Measurements from ENCODE around the gene RNF166.

RNF166 gene

GRCh38 chr16:88733630-88734360, 27.6 kb upstream of the RNF166 start:
- no peaks in the 10 kb centered on the region for H3K27me3 Mint-ChIP-seq
- H3K27ac Mint-ChIP-seq = no peak overlapping the region
- H3K4me3 Mint-ChIP-seq = no peak overlapping the region
- H3K4me1 Mint-ChIP-seq (ENCODE audit: low read depth) = peaks cover 4% of the 10 kb centered on the region
- H3K9me3 Mint-ChIP-seq = no peaks in the 10 kb centered on the region
- H3K36me3 Mint-ChIP-seq (ENCODE audit: low read depth) = peaks cover 10% of the 10 kb centered on the region

DNA sequence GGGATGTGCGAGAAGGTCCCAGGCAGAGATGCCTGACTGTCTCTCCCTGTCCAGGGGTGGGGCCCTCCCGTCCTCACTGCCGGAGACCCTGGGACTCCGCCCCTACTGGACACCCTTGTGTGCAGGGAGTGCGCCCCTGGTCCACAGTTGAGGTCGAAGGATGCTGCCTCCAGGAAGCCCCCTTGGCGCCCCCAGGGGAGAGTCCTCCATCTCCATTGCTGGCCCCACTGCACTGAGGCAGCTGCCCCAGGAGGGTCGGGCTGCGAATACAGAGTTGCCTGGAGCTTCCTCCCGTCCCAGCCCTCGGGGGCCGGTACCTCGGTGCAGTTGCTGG, 26.7 kb upstream of the RNF166 start:
- H3K27ac Mint-ChIP-seq = no peak overlapping the region
- no peaks in the 10 kb centered on the region for H3K9me3 Mint-ChIP-seq
- no peak overlapping the region for H3K4me3 Mint-ChIP-seq
- peaks cover 4% of the 10 kb centered on the region for H3K4me1 Mint-ChIP-seq (ENCODE audit: low read depth)
- H3K27me3 Mint-ChIP-seq = no peaks in the 10 kb centered on the region
- peaks cover 10% of the 10 kb centered on the region for H3K36me3 Mint-ChIP-seq (ENCODE audit: low read depth)

DNA sequence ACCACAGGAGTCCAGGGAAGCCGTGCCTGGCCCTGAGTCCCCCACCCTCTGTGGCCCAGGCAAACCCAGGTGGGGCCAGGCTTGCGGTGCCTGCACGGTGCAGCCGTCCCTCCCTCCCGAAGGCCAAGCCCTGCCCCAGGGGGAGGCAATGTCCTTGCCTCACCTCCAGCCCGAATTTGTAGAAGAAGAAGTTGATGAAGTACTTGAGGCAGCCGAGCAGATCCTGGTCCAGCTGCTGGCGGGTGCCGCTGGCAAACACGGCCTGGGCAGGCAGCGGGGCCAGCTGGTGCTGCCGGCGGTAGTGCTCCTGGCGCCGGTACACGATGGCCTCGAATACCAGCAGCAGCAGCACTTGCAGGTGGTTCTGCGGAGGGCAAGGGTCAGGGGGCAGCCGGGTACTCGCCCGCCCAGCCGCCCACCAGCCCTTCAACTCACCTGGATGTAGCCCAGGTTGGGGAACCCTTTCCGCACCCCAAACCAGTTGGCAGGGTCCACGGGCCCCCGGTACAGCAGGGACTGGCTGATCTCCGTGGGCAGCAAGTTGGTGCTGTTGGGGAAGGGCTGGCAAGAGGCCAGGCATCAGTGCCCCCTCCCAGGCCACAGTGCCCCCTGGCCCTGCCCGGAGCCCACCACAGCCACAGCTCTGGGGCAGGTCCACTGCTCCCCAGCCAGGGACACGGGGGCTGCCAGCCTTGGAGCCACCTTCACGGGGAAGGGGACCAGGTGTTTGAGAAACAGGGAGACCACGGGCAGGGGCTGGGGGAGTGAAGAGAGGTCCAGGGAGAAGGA, 26.2 kb upstream of the RNF166 start:
- Mint-ChIP-seq H3K27me3 (no peaks in the 10 kb centered on the region), H3K4me3 (no peak overlapping the region), H3K9me3 (no peaks in the 10 kb centered on the region), H3K36me3 (ENCODE audit: low read depth) (peaks cover 10% of the 10 kb centered on the region), H3K27ac (no peak overlapping the region), H3K4me1 (ENCODE audit: low read depth) (peaks cover 4% of the 10 kb centered on the region)

GRCh38 chr16:88731699-88732098, 25.5 kb upstream of the RNF166 start:
- Mint-ChIP-seq H3K27ac (no peak overlapping the region), H3K27me3 (no peaks in the 10 kb centered on the region), H3K4me3 (no peak overlapping the region), H3K36me3 (ENCODE audit: low read depth) (peaks cover 11% of the 10 kb centered on the region), H3K9me3 (no peaks in the 10 kb centered on the region), H3K4me1 (ENCODE audit: low read depth) (peaks cover 4% of the 10 kb centered on the region)

DNA sequence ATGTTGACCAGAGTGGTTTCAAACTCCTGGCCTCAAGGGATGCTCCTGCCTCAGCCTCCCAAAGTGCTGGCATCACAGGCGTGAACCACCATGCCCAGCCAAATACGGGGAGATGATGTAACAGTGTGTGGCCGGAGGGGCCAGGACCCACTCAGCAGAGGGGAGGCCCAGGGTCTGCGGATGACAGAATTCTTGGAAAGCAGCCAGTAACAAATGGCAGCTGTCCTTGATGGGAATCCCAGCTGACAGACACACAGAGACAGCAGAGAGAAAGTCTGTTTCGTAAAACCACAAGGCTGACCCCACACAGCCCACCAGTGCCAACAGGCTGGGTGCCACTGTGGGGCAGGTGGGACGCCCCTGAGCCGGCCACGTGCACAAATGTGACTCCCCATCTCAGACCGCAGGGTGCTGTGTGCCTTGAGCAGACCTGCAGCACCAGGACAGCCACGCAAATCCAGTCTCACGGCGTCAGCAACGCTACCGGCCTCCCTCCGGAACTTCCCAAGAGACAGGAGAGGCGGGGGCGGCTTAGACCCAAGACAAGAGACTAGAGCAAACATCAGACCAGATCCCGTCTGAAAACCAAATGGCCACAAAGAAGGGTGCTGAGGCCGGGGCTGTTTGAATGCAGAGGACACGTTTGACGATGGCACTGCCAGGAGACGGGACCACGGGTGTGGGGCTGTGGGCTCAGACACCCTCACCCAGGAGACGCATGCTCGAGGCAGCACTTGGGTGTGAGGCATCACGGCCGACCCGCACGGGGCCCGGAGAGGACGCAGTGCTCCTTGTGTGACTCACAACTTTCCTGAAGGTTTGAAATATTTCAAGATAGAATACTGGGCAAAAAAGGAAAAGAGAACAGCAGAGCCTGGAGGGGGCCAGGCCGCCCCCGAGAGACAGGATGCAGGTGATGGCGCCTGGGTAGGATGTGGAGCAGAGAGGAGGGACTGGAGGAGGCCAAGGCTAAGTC, 24.7 kb upstream of the RNF166 start:
- Mint-ChIP-seq H3K27ac (no peak overlapping the region), H3K9me3 (no peaks in the 10 kb centered on the region), H3K4me3 (no peak overlapping the region)

GRCh38 chr16:88727871-88728270, 21.7 kb upstream of the RNF166 start:
- no peak overlapping the region for H3K4me3 Mint-ChIP-seq
- H3K9me3 Mint-ChIP-seq = no peaks in the 10 kb centered on the region
- H3K4me1 Mint-ChIP-seq (ENCODE audit: low read depth) = peaks cover 4% of the 10 kb centered on the region
- no peaks in the 10 kb centered on the region for H3K27me3 Mint-ChIP-seq
- no peak overlapping the region for H3K27ac Mint-ChIP-seq
- H3K36me3 Mint-ChIP-seq (ENCODE audit: low read depth) = peaks cover 13% of the 10 kb centered on the region

More for the DNA sequence above, 24.7 kb upstream of the RNF166 start:
- Mint-ChIP-seq H3K4me1 (ENCODE audit: low read depth) (peaks cover 4% of the 10 kb centered on the region), H3K27me3 (no peaks in the 10 kb centered on the region), H3K36me3 (ENCODE audit: low read depth) (peaks cover 13% of the 10 kb centered on the region)

- Mint-ChIP-seq H3K36me3 (ENCODE audit: low read depth) (peaks cover 13% of the 10 kb centered on the region), H3K27me3 (no peaks in the 10 kb centered on the region), H3K4me3 (no peak overlapping the region), H3K27ac (no peak overlapping the region), H3K9me3 (no peaks in the 10 kb centered on the region), H3K4me1 (ENCODE audit: low read depth) (peaks cover 4% of the 10 kb centered on the region)
Measured at GRCh38 chr16:88726981-88727380, 20.8 kb upstream of the RNF166 start.

DNA sequence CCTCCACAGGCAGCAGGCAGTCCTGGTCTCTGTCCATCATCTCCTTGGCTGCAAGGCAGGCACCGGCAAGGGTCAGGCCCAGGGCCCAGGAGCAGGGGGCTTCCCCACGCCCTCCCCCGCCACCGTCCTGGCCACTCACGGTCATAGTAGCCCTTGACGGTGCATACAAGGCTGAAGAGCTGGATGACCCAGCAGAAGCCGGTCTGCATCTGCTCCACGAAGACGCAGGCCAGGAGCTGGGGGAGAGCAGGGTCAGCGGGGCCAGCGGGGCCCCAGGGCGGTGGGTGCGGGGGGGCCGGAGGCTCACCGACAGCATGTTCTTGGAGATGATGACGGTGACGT, 20.2 kb upstream of the RNF166 start:
- Mint-ChIP-seq H3K4me1 (ENCODE audit: low read depth) (peaks cover 3% of the 10 kb centered on the region), H3K4me3 (no peak overlapping the region), H3K9me3 (no peaks in the 10 kb centered on the region), H3K36me3 (ENCODE audit: low read depth) (peaks cover 12% of the 10 kb centered on the region), H3K27me3 (no peaks in the 10 kb centered on the region), H3K27ac (no peak overlapping the region)

DNA sequence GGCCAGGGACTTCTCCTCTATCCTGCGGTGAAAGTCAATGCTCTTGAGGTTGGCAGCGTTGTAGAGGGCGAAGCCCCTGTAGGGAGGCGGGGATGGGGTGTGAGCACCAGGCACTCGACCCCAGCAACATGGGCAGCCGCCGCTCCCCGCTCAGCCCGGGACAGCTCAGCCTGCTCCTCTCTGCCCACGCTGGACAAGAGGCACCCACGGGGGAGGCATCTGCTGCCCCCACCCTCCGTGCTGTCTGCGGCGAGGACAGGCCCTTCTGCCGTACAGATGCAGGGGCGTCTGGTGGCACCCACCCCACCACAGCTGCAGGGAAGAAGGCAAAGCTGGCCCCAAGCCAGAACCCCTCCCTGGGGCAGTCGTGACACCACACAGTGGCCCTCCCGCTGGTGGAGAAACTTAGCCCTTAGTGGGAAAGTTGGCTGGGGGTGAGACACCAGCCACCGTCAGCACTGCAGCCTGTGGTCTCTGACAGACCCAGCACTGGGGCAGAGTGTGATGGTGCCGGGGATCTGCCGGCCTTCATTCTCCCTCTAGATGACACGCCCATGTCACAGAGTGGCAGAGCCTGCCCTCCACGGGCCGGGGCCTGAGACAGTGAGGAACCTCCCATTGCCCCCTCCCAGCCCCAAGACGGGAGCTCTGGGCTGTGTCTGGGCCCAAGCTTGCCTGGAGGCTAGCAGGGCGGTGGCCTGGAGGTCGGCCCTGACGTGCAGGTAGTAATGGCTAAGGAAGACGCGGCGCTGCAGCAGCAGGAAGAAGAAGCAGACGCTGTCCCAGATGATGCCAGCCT, 19.6 kb upstream of the RNF166 start:
- Mint-ChIP-seq H3K27ac (no peak overlapping the region), H3K36me3 (ENCODE audit: low read depth) (peaks cover 7% of the 10 kb centered on the region)

DNA sequence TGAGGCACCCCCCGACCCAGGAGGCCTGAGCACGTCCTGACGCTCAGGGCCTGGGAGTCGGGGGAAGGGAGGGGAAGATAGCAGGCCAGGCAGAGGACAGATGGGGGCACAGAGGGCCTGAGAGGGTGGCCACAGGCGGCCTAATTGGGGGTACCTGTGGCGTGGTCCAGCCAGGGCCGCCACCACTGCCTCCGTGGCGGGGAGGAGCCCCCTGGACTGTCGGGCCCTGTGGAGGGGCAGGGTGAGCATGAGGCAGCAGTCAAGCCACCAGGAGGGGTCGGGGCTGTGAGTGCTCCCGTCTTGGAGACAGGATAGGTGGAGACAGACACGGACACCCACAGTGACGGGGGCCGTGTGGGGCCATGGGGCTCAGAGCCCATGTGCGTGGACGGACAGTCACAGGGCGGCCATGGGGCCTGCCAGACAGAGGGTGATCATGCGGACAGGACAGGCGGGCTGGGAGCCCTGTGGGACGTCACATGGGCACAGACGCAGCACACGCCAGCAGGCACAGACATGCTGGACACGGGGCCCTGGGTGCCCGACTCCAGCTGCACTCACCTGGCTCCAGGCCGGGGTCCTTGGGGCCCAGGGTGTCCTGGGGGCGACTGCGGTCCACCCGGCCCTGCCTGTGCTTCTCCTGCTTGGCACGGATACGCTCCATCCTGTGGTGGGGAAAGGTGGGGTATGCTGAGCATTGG, 18.8 kb upstream of the RNF166 start:
- H3K36me3 Mint-ChIP-seq (ENCODE audit: low read depth) = peaks cover 15% of the 10 kb centered on the region
- no peak overlapping the region for H3K27ac Mint-ChIP-seq
- no peaks in the 10 kb centered on the region for H3K9me3 Mint-ChIP-seq
- H3K27me3 Mint-ChIP-seq = no peaks in the 10 kb centered on the region
- H3K4me3 Mint-ChIP-seq = no peak overlapping the region
- no peaks in the 10 kb centered on the region for H3K4me1 Mint-ChIP-seq (ENCODE audit: low read depth)

More for the DNA sequence above, 19.6 kb upstream of the RNF166 start:
- H3K4me3 Mint-ChIP-seq = no peak overlapping the region
- no peaks in the 10 kb centered on the region for H3K9me3 Mint-ChIP-seq
- H3K27me3 Mint-ChIP-seq = no peaks in the 10 kb centered on the region
- no peaks in the 10 kb centered on the region for H3K4me1 Mint-ChIP-seq (ENCODE audit: low read depth)

DNA sequence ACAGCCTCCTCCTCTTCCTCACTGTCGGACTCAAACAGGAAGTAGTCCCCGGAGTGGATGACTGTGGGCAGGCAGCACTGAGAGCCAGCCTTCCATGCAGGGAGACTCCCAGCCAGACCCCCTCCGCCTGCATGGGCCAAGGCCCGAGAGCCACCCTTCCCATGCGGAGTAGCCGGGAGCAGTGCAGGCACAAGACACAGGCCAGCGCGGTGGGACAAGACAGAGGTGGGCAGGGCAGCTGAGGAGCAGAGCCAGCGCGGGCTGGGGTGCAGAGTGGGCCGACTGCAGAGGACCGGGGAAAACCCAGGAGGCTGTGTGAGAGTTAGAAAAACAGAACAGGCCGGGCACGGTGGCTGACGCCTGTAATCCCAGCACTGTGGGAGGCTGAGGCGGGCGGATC, 17.7 kb upstream of the RNF166 start:
- no peak overlapping the region for H3K4me3 Mint-ChIP-seq
- H3K27me3 Mint-ChIP-seq = no peaks in the 10 kb centered on the region
- no peaks in the 10 kb centered on the region for H3K4me1 Mint-ChIP-seq (ENCODE audit: low read depth)
- no peak overlapping the region for H3K27ac Mint-ChIP-seq
- H3K9me3 Mint-ChIP-seq = no peaks in the 10 kb centered on the region
- peaks cover 16% of the 10 kb centered on the region for H3K36me3 Mint-ChIP-seq (ENCODE audit: low read depth)

DNA sequence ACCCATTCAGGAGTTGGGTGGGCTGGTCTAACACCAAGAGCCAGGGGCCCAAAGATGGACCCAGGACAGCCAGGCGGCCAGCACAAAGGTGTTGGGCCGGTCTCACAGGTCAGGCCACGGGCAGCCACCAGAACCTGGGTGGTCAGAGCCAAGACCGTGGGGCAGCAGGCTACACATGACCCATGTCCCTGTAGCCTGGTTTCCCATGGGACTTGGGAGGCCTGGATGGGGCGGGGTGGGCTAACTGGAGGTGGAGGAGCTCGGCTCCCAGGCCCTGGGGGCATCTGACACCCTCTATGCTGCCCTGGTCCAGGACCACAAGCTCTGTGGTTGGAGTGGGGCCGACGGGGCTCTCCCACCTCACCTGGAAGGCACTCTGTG, 17.3 kb upstream of the RNF166 start:
- Mint-ChIP-seq H3K27ac (no peak overlapping the region), H3K27me3 (no peaks in the 10 kb centered on the region), H3K36me3 (ENCODE audit: low read depth) (peaks cover 16% of the 10 kb centered on the region), H3K4me3 (no peak overlapping the region), H3K9me3 (no peaks in the 10 kb centered on the region), H3K4me1 (ENCODE audit: low read depth) (no peaks in the 10 kb centered on the region)

DNA sequence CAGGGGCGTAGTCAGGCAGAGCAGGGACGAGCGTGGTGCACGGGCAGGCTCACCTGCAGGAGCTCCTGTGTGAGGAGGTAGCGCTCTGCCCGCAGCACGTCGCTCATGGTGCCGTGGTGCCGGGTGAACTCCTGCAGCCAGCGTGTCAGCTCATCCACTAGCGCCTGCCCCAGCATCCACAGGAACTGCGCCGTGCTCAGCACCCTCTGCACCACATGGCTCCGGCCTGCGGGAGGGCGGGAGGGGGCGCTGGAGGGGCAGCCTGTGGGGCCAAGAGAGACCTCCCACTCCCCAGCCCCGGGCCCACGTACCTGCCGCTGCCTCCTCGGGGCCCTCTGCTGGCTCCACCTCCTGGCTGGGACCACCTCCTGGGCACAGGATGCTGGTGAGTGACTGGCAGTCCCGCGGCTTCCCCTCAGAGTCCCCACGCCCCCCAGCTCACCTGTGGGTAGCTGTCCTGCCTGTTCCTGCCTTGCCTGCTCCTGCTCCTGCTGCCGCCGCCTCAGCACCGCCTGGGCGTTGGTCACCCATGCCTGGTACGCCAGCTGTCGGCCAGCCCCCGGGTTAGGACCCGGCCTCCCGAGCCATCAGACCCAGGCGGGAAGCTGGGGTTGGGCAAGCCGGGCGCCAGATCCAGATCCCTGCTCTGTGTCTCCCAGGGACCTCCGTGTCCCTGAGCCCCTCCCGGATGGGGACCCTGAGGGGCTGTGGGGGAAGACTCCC, 16.7 kb upstream of the RNF166 start:
- H3K9me3 Mint-ChIP-seq = no peaks in the 10 kb centered on the region
- no peaks in the 10 kb centered on the region for H3K27me3 Mint-ChIP-seq
- H3K4me1 Mint-ChIP-seq (ENCODE audit: low read depth) = no peaks in the 10 kb centered on the region
- H3K4me3 Mint-ChIP-seq = no peak overlapping the region
- H3K36me3 Mint-ChIP-seq (ENCODE audit: low read depth) = peaks cover 18% of the 10 kb centered on the region
- H3K27ac Mint-ChIP-seq = no peak overlapping the region
